K562 (cell line): ENCODE results near the gene PRPF38A.

ENCODE experiments used
- NFIX ChIP-seq: fragments of 250-450 bp; sonication (Bioruptor Pico); IDR thresholded peaks from 2 replicates; pipeline ENCODE4 v1.4.0; 2020; ENCODE audit warnings: low read depth, mild to moderate bottlenecking, moderate library complexity
- SOX6 ChIP-seq: fragments of 450-650 bp; IDR thresholded peaks from 2 replicates; pipeline ENCODE4 v1.6.1; 2014; ENCODE audit warnings: mild to moderate bottlenecking
- TCF3 ChIP-seq: sonication (generic); formaldehyde crosslinking; IDR thresholded peaks from 2 replicates; pipeline ENCODE4 v1.4.0; 2020; ENCODE audit warnings: mild to moderate bottlenecking, missing genetic modification reagents
- ZBTB1 ChIP-seq: sonication (generic); formaldehyde crosslinking; IDR thresholded peaks from 2 replicates; pipeline ENCODE4 v1.8.1; 2023; ENCODE audit warnings: missing genetic modification reagents, low read depth, mild to moderate bottlenecking, borderline replicate concordance
- ZNF174 ChIP-seq: fragments of 250-450 bp; sonication (Bioruptor Pico); IDR thresholded peaks from 2 replicates; pipeline ENCODE4 v1.4.0; 2020; ENCODE audit warnings: mild to moderate bottlenecking
- ZNF184 ChIP-seq: sonication (generic); formaldehyde crosslinking; IDR thresholded peaks from 2 replicates; pipeline ENCODE4 v1.5.0; 2020; ENCODE audit warnings: missing genetic modification reagents
- ZNF274 ChIP-seq: IDR thresholded peaks from 2 replicates; pipeline ENCODE4 v1.6.1; 2011; ENCODE audit warnings: low read depth, mild to moderate bottlenecking, low read length, moderate library complexity, borderline replicate concordance
- TF ChIP-seq, protein P1 (sequence below), 3 experiments: IDR thresholded peaks in 2 of 3; conservative IDR thresholded peaks in 1 of 3; 2 replicates each; pipeline ENCODE4 v1.5.1; 2011 to 2012; ENCODE audit warnings: low read length in 3 of 3, mild to moderate bottlenecking in 3 of 3, control low read depth in 2 of 3, improper control_type of control experiment in 1 of 3, inconsistent platforms in 1 of 3, low read depth in 1 of 3, mixed read lengths in 1 of 3, moderate library complexity in 1 of 3; ENCODE audit not compliant: insufficient read depth in 2 of 3

DNA sequence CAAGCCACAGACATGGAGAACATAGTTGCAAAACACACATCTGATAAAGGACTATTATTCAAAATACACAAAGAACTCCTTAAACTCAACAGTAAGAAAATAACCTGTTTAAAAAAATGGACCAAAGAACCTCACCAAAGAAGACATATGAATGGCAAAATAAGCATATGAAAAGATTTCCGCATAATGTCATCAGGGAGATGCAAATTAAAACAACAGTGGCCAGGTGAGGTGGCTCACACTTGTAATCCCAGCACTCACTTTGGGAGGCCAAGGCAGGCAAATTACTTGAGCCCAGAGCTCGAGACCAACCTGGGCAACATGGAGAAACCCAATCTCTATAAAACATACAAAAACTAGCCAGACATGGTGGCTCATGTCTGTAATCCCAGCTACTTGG is 50.4 kb downstream of the PRPF38A start:
- no peak for TF ChIP-seq TCF3 (CRISPR knock-in tag)
- TF ChIP-seq ZNF174 (CRISPR knock-in tag), result no peak
- TF ChIP-seq ZNF274, result no peak
- TF ChIP-seq ZBTB1 (CRISPR knock-in tag), result no peak
- TF ChIP-seq ZNF184 (CRISPR knock-in tag), result no peak
- no peak for TF ChIP-seq NFIX
- TF ChIP-seq SOX6, result no peak
- TF ChIP-seq, protein P1, sequence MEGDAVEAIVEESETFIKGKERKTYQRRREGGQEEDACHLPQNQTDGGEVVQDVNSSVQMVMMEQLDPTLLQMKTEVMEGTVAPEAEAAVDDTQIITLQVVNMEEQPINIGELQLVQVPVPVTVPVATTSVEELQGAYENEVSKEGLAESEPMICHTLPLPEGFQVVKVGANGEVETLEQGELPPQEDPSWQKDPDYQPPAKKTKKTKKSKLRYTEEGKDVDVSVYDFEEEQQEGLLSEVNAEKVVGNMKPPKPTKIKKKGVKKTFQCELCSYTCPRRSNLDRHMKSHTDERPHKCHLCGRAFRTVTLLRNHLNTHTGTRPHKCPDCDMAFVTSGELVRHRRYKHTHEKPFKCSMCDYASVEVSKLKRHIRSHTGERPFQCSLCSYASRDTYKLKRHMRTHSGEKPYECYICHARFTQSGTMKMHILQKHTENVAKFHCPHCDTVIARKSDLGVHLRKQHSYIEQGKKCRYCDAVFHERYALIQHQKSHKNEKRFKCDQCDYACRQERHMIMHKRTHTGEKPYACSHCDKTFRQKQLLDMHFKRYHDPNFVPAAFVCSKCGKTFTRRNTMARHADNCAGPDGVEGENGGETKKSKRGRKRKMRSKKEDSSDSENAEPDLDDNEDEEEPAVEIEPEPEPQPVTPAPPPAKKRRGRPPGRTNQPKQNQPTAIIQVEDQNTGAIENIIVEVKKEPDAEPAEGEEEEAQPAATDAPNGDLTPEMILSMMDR (IDR thresholded peaks at IDR 0.05 in 2 of 3, conservative IDR thresholded peaks at IDR 0.05 in 1 of 3; ENCODE audit: insufficient read depth in 2 of 3, low read depth in 1 of 3, low read length in 3 of 3), result no peak
